GM19463 (cell line): ENCODE measurements around the gene OR10G6.
"Not testable (repeated sequence)": the region's sequence is repeated elsewhere in the genome, so short reads cannot be mapped to it uniquely, and the experiment has no call there.

ENCODE experiments used
- ATAC-seq: cut with Tn5 transposase; IDR thresholded peaks from one replicate; pipeline ENCODE4 v1.9.1; 2021; ENCODE audit warnings: mild to moderate bottlenecking, moderate library complexity; ENCODE audit not compliant: unreplicated experiment

OR10G6 gene

GRCh38 chr11:123995119-123995518 lies at the start of gene OR10G6:
TSS of gene OR10G6 (minus strand) at chr11:123995161. CDS start at chr11:123995161, 0 bp downstream.
- no peak for ATAC-seq

- ATAC-seq, result no peak
These were observed 48.5 kb upstream of the OR10G6 start for GRCh38 chr11:124043420-124043819.

- ATAC-seq, result no peak
These were observed 46.3 kb upstream of the OR10G6 start, which contains the start of gene OR10G7 for GRCh38 chr11:124041254-124041653. TSS of gene OR10G7 (minus strand) at chr11:124041325. CDS start at chr11:124039001, 2,324 bp downstream.

GRCh38 chr11:124039557-124039956 lies 44.6 kb upstream of the OR10G6 start:
- ATAC-seq, result no peak

GRCh38 chr11:124036666-124037065 lies 41.7 kb upstream of the OR10G6 start:
- ATAC-seq, result no peak

- ATAC-seq, result no peak
These were observed 31.5 kb upstream of the OR10G6 start, which contains the start of gene OR10G8 for GRCh38 chr11:124026498-124026897. TSS of gene OR10G8 (plus strand) at chr11:124026798. CDS start at chr11:124029623, 2,825 bp downstream.

GRCh38 chr11:124015837-124016236 lies 20.9 kb upstream of the OR10G6 start:
- ATAC-seq, result not testable (repeated sequence)

GRCh38 chr11:124012697-124013096 lies 17.7 kb upstream of the OR10G6 start, which contains the start of gene OR10G4:
TSS of gene OR10G4 (plus strand) at chr11:124012997. CDS start at chr11:124015575, 2,578 bp downstream.
- ATAC-seq, result no peak

GRCh38 chr11:123979311-123979710 lies 15.7 kb downstream of the OR10G6 start:
- ATAC-seq, result no peak

GRCh38 chr11:123977731-123978347 lies 17.1 kb downstream of the OR10G6 start, which contains the start of gene OR10S1:
TSS of gene OR10S1 (minus strand) at chr11:123977781. CDS start at chr11:123977664, 117 bp downstream.
- ATAC-seq, result no peak

- ATAC-seq, result no peak
These were observed 18.0 kb downstream of the OR10G6 start for GRCh38 chr11:123976770-123977560.

GRCh38 chr11:123973816-123974215 lies 21.1 kb downstream of the OR10G6 start:
- ATAC-seq, result no peak

GRCh38 chr11:123956752-123957151 lies 38.2 kb downstream of the OR10G6 start:
- ATAC-seq, result no peak

- ATAC-seq, result no peak
These were observed 49.8 kb downstream of the OR10G6 start for GRCh38 chr11:123945132-123945531.
